ENCODE measurements around the gene HYAL3.

HYAL3 gene

DNA sequence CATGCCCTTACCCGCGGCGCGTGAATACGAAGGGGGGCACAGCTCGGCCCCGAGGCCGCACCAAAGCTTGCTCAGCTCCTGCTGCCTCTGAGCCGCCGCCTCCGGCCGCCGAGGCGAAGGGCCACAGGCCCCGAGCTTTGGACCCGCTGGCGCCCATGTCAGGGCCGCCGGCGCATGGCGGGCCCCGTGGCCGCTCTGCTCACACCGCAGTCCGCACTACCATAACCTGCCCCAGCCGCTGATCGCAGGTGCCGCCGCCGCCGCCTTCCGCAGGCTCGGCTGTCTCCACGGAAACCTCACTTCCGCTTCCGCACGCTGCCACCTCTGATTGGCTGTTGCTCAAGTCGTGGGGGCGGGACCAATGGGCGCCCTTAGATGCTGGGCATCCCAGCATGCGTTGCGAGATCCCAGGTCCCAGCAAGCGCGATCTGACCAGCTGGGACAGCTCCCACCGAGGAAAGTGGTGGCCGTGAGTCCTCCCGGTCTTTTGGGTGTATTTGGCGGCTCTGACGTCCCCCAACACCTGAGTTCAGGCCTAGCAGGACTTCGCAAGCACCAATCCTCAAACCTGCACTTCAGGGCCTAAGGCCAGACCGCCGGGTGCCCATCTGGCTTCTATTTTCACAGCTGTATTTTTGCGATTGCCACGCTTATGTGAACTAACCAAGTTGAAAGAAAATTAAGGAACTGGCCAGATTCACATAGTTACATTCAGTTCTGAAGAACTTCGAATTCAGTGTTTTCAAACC, 28.9 kb upstream of the HYAL3 start, which contains the start of gene TUSC2:
TUSC2 (minus strand) TSS at position 281 of the 749 bp plus-strand sequence; CDS start at position 157, 124 bp downstream.
- DNase-seq: peak; percentile 31 to 93

GRCh38 chr3:50327129-50327528, 27.9 kb upstream of the HYAL3 start:
- DNase-seq: no peak

DNA sequence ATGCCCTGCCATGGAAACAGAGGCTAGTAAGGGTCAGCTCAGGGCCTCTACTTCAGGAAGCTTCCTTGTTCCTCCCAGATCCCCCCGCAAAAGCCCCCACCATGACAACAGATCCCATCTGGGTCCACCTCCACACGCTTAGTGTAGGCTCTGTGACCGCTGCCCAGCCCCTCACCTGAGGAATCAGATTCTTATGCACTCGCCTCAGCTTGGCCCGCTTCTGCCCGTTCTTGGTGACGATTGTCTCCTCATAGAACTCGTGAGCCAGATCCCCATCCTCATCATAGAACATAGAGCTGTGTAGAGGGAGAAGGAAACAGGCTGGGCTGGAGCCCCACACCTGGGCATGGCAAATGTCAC, 27.0 kb upstream of the HYAL3 start:
- DNase-seq: no peak

DNA sequence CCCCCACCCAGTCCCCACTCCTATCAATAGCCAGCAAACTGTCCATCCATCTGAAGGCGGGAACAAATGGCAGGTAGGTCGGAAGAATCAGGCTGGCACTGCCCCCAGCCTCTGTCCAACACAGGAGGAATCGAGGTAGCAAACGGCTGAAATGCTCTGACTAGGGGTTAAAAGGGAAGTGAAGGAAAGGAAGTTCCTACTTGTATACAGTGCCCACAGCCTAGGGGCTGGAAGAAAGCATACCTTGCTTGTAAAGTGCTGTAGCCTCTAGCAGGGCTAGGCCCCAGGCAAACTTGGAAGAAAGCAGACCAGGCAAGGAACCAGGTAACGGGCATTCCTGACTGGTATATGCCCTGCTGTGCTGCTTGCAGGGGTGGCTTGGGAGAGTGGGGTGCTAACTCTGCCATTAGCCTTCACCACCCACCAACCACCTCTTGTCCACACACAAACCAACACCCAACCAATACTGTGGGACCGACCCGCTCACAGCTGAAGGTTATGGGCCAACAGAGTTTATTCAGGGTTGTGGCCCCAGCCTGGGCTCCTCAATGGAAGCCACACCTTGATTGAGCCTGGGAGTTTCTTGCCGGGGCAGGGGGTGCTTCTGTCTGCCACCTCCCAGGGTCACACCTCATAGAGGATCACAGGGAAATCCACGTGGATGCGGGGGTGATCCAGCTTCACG, 26.4 kb upstream of the HYAL3 start:
- no peak for DNase-seq

GRCh38 chr3:50325113-50325480, 25.9 kb upstream of the HYAL3 start:
- no peak for DNase-seq

- DNase-seq: peak in 1 of 2 experiments; percentile 65
Observed at GRCh38 chr3:50324351-50325112, 25.3 kb upstream of the HYAL3 start.

DNA sequence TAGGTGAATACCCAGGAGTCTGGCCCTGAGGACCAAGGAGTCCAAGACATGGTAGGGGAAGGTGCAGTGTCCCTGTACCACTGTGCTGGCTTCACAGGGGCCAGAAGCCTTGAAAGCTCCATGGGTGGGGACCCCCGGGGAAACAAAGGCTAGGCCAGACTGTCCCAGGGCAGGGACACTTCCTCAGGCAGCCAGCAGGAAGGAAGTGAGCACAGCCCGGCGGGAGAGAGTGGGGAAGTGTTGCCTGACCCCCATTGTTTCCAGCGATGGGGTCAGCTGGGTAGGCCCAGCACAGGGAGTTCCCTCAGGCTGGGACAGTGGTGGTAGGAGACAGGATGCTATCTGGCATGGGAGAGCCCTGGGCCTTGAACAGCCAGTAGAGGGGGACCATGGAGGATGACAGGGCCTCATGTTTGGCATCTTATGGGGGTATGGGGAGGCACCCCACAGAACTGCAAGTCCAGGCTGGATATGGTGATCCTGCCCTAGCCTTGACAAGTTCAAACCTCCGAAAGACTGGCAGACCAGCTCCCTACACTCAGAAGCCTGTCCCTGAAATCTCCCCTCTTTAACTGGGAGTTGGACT, 24.5 kb upstream of the HYAL3 start:
- DNase-seq: no peak

- no peak for DNase-seq
Observed at GRCh38 chr3:50323092-50323600, 23.9 kb upstream of the HYAL3 start.

DNA sequence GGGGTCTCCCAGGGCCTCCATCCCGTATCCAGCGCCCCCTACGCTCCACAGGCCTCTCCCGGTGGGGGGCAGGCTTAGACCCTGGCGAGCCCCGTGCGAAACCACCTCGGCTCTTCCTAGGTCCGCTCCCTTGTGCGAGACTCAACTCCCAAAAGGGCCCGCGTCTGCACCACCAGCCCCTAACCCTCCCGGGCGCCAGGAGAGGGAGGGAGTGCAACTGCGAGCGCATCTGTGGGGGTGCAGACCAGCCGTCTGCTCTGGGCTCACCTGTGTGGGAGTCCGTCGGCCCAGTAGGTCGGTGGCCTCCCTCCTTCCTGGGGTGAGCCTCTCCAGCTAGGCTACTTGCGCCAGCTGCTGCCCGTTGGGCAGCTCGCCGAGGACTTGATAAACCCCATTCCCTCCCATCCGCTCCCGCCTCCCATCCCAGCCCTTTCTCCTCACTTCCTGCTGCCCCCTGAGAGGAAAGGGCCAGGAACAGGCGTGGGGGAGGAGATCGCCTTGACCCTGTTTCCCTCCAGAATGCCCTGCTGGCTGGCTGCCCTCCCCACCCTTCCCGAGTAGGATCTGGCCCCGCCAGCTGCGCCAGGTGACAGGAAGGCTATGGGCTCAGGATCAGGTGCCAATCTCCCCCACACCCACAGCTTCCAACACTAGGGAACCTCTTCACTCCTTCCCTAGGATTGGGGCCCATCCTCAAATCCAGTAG, 23.3 kb upstream of the HYAL3 start, which contains the start of gene HYAL2:
HYAL2 (minus strand) TSS at position 360 of the 706 bp plus-strand sequence. CDS start 2,256 bp downstream, outside the sequence.
- no peak for DNase-seq

DNA sequence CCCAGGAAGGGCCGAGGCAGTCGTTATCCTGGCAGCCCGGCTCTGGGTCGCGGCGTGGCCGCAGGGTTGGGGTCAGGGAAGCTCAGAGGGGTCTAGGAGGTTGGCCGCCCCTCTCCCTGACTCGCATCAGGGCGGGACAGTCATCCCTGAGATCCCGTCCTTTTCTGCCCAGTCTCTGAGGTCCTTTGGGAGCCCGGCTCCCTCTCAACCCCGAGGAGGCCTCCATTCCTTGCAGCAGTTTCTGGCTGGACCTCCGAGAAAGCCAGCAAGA, 22.8 kb upstream of the HYAL3 start:
- DNase-seq: no peak

DNA sequence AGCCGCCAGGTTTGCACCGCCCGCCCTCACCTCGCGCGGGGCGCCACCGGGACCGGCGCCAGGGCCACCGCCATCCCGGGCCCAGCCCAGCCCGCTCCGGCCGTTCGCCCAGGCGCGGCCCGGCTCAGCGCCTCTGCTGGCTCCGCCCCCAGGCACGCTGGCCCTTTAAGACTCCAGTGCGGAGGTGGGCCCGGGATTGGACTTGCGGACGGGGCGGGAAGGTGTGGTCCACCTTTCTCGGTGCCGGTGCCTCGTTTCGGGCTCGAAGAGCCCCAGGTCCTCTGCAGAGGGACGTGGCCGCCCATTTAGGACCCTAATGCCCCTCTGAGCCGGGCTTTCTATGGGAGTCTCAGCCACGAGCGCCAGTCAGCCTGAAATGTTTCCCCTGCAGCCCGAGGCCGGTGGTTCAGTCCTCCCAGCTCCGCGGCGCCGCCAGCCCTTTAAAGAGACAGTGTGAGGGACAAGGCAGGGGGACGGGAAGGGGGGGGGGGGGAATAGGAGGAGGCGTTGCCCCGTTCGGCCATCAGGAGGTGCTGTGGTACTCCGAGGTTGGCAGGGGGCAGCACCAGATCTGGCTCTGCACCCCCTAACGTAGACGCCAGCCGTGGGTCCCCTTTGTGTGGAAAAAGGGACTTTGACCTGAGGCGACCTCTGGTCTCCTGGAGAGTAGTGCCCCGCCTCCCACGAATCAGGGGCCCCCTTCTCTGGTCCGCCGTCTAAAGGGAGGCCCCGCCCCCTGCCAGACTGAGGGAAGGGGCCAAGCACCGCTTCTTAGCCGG, 22.3 kb upstream of the HYAL3 start:
- DNase-seq: peak; percentile 39 to 80

GRCh38 chr3:50320853-50321335, 21.7 kb upstream of the HYAL3 start:
- peak in 1 of 2 experiments; percentile 77 for DNase-seq

DNA sequence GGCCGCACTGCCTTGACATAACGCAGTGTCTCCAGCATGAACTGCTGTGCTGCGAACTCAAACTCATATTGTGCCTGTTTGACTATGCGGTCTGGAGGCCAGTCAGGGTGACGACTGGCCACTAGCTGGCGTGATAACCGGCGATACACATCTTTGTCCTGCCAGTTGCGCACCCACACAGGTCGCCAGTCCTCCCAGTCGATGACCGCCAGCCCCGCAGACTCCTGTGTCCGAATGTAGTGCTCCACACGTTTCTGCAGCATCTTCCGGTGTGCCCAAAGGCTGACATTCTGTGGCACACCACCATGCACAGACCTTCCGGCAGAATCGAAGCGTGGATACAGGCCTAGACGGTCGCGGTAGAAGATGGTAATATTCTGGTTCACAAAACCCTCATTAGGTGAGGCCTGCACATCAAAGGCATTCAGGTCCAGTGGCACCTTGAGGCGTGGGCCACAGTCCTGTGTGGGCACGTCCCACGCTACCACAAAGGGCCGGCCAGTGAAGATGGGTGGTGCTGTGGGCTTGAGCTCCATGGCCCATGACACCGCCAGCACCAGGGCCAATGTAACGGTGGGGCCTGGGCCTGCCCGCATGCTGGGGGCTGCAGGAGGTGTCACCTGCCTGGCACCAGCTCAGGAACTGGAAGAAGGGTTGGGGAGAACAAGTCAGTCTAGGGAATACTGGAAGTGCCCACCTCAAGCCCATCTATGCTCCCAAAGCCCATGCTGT, 20.9 kb upstream of the HYAL3 start:
- DNase-seq: no peak

- DNase-seq: no peak
Observed at GRCh38 chr3:50319181-50319893, 20.1 kb upstream of the HYAL3 start.

DNA sequence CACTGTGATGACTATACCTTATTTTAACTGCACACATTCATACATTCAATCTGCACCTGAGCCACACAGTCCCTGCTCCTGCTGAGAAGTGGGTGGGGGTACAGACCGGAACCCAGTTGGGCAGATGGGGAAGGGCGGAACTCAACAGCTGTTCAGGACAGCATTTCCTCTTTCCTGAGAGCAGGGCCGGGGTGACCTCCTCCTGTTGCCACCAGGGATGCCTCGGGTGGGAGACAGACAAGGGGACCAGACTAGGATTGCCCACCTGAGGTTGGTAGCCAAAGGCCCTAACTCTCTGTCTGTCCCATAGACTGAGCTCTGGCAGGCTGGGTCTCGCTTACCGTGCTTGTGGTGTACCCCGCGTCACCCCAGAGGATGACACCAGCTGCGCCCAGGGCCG, 19.4 kb upstream of the HYAL3 start:
- no peak for DNase-seq

DNA sequence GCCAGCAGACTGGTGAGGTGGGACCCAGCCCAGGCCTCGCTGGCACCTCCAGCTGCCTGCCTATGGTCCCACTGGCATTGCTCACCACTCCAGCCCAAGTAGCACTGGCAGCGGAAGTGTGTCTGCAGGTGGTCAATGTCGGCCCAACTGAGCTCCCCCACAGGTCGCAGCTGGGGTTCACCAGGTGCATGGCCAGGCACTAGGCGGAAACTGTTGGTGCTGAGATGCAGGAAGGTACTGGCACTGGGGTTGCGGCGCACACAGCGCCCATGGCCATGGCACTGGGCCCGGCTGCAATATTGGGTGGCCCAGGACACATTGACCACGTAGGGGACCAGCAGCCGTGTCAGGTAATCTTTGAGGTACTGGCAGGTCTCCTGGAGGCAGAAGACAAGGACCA, 19.0 kb upstream of the HYAL3 start:
- no peak for DNase-seq

GRCh38 chr3:50317300-50317699, 18.1 kb upstream of the HYAL3 start:
- DNase-seq: no peak

DNA sequence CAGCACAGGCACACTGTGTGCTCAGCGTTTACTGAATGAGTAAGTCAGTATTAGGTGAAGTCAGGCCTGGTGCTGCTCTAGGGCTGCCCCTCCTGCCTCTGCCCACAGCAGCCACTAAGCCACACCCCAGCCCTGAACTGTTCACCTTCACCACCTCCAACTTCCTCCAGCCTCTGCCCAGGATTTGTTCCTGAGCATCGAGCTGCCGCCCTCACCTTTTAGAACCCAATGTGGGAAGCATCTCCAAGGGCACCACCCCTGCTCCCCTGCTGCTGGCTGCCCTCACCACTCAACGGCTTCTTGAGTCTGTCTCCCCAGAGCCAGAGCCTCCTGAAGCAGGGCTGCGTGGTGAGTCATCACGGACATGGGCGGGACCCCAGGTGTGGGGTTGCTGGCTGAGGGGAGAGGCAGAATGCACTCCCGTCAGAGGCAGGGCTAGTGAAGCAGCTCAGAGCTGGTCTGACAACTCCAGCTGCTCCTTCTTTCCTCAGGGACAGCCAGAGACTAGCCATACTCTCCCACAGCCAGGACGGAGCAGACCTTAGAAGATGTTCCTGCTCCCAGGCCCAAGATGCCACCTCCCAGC, 17.5 kb upstream of the HYAL3 start:
- DNase-seq: no peak

- no peak for DNase-seq
Observed at GRCh38 chr3:50314816-50315215, 15.6 kb upstream of the HYAL3 start.

DNA sequence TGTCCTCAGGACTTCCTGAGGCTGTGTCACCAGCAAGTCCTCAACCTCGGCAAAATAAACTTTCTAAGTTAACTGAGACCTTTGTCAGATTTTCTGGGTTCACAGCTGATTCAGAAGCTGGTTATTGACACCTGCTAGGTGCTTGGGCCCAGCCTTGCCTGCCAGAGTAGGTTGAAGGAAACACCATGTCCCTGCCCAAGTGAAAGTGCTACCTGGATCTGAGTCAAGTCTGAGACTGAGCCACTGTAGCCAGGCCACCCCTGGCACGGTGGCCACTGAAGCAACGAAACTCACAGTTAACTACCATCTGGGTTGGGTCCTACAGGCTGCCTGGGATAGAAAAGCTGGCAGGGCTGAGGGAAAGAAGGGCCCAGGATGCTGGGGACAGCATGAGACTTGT, 15.1 kb upstream of the HYAL3 start:
- DNase-seq: no peak

Data from NCI-H446 (cell line).